GM18909 (cell line): ENCODE measurements around the gene MBD3.
"Not testable (repeated sequence)": the region's sequence is repeated elsewhere in the genome, so short reads cannot be mapped to it uniquely, and the experiment has no call there.

Experiments
- ATAC-seq: cut with Tn5 transposase; IDR thresholded peaks from one replicate; pipeline ENCODE4 v1.9.1; 2021; ENCODE audit warnings: mild to moderate bottlenecking; ENCODE audit not compliant: unreplicated experiment, poor library complexity

Gene MBD3

DNA sequence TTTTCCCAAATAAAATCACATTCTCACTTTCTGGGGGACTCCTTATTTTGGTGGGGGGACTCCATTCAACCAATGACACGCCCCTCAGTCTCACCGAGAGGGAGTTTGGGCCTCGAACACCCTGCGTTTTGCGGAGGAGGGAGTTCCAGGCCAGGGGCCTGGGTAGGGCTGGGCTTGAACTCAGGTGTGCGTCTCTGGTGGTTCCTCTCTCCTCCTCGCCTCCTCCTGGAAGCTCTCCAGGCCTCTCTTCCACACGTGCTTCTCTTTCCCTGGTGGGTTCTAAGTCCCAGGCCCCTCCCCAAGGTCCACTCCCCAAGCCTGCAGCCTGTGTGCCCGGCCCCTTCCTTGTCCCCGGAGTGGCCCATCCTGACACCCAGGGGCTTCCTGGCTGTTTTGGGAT lies 39.2 kb downstream of the MBD3 start:
- ATAC-seq = no peak

DNA sequence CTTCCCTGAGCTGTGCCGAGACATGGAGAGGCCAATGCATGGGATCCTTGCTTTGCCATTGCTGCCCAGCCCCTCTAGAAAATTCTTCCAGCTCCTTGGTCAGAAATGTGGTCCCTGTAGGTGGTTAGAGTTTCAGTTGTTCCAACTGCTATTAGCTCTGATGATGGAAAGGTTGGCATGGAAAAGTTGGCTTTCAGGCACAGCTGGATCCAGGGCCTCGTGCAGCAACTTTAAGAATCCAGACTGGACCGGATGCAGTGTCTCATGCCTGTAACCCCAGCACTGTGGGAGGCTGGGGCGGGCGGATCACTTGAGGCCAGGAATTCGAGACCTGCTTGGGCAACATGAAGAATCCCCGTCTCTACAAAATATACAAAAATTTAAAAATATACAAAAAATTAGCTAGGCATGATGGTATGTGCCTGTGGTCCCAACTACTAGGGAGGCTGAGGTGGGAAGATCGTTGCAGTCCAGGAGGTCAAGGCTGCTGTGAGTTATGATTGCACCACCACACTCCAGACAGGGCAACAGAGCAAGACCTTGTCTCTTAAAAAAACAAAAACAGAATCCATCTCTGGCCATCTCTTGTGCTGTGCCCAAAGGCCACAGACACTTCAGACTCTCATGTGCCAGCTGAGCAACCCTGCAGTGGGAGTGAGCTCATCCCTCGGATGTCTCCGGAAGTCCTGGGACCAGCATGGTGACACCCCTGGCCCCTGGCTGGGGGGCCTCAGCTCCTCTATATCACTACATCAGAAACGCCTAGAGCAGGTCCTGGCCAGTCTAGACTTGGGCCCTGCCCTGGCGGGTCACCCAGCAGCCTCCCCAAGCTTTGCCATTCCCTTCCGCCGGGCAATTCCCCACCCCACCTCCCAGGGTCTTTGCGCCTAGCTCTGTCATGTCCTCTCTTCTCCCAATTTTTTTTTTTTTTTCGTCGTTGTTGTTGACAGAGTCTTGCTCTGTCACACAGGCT lies 41.3 kb downstream of the MBD3 start:
- ATAC-seq = no peak

DNA sequence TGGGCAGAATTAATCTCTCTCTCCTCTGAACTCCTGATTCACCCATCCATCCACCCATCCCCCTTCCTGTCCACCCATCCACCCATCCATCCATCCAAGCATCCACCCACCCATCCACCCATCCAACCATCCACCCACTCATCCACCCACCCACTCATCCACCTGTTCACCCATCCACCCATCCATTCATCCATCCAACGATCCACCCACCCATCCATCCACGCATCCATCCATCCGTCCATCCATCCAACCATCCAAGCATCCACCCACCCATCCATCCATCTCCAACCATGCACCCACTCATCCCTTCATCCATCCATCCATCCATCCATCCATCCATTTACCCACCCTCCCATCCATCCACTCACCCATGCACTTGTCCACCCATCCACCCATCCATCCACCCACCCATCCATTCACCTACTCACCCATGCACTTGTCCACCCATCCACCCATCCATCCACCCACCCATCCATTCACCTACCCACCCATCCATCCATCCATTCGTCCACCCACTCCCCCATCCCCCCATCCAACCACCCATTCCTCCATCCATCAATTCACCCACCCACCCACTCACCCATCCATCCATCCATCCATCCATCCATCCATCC lies 43.2 kb downstream of the MBD3 start:
- no peak for ATAC-seq

DNA sequence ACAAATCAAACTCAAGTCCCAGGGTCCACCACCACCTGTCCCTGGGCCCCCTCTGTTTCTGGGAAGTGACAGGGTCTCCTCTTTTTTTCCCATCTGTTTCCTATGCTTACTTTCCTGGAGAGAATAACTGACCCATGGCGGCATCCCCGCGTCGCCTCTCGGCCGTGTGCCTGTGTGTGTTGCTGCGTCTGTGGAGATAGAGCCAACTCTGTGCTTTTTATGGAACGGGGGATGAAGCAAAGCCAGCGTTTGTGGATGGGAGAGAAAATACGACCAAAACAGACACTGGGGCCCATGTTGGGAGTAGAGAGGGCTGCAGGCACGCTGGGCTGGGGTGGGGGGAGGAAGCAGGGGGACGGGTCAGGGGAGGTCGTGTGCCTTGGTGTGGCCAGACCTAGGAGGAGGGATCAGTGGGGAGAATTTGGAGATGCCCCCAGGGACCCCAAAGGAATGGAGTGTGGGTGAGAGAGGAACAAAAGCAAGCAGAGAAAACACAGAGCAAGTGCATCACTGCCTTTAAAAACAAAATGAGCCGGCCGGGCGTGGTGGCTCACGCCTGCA lies 52.2 kb downstream of the MBD3 start:
- ATAC-seq = no peak

DNA sequence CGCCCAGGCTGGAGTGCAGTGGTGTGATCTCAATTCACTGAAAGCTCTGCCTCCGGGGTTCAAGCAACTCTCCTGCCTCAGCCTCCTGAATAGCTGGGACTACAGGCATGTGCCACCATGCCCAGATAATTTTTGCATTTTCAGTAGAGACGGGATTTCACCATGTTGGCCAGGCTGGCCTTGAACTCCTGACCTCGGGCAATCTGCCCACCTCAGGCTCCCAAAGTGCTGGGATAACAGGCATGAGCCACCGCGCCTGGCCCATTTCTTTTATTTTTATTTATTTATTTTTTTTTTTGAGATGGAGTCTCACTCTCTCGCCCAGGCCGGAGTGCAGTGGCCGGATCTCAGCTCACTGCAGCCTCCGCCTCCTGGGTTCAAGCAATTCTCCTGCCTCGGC lies 52.9 kb downstream of the MBD3 start:
- ATAC-seq = not testable (repeated sequence)

DNA sequence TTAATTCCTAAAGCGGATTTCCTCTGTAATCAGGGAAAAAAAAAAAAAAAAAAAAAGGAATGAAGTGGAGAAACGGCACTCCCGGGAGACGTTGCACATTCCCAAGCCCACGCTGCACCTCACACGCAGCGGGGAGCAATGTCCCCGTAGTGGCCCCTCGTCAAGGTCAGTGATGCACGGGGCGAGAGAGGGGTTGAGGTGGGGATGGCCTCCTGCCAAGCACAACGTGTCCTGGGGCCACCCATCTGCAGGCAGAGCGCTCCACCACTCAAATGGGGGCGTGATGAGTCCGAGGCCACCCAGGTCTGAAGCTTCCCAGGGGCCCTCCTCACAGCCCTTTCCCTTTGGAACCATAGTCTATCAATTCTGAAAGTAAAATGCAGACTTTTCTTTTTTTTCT lies 53.7 kb downstream of the MBD3 start:
- no peak for ATAC-seq

DNA sequence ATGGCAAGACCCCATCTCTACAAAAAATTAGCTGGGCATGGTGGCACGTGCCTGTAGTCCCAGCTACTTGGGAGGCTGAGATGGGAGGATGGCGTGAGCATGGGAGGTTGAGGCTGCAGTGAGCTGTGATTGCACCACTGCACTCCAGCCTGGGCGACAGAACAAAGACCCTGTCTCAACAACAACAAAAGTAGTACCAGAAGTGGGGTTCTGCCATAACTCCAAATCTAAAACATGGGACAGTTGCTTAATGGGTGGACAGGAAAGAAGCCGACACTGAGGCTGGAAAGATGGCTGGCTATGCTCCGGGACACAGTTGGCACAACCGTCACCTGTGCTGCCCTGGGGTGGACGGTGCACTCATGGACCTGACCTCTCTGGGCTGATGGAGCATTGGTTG lies 57.0 kb downstream of the MBD3 start:
- not testable (repeated sequence) for ATAC-seq

DNA sequence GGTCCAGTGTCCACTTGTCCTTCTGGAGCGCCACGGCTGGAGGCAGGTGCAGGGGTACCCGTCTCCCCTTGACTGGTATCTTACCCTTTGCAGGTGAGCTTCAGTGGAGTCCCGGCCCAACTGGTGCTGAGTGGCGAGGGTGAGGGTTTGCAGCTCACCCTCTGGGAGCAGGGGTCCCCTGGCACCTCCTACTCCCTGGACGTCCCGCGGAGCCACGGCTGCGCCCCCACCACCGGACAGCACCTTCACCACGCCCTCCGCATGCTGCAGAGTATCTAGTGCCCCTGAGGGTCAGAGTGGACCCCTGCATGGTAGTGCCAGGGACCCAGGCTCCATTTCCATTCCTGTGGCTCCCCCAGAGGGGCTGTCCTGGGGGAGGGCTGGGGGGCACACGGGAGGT lies 57.7 kb downstream of the MBD3 start:
- no peak for ATAC-seq

DNA sequence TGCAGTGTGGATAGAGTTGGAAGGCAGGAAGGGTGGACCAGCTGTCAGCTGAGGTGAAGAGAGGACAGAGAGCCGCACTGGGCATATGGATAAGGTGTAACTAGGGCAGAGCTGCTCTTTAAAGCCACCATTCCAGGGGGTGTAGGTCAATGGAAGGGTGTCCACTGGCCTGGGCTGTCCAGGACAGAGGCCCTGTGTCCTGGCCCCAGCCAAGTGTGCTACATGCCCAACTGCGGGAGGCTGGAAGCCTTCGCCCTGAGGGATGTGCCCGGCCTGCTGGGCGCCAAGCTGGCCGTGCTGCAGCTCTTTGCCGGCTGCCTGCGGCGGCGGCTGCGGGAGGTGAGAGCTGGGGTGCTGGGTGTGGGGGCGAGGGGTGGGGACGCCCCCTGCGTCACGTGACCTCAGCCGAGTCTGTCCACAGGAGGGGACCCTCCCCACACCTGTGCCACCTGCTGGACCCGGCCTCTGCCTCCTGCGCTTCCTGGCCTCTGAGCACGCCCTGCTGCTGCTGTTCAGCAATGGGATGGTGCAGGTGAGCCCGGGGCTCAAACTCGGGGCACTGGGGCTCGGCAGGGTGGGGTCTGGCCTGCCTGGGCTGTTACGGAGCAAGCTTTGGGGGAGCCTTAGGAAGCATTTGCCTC lies 59.0 kb downstream of the MBD3 start:
- ATAC-seq = no peak

DNA sequence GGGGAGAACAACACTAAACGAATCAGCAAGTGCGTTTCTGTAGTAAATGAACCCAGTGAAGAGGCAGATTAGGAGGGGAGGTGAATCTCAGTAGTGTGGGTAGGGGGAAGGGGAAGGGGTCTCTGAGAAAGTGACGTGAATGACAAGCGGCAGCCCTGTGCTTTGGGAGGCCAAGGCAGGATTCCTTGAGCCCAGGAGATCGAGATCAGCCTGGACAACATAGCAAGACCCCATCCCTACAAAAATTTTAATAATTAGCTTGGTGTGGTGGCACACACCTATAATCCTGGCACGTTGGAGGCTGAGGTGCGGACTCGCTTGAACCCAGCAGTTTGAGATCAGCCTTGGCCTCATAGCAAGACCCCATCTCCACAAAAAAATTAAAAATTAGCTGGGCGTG lies 60.7 kb downstream of the MBD3 start:
- no peak for ATAC-seq

DNA sequence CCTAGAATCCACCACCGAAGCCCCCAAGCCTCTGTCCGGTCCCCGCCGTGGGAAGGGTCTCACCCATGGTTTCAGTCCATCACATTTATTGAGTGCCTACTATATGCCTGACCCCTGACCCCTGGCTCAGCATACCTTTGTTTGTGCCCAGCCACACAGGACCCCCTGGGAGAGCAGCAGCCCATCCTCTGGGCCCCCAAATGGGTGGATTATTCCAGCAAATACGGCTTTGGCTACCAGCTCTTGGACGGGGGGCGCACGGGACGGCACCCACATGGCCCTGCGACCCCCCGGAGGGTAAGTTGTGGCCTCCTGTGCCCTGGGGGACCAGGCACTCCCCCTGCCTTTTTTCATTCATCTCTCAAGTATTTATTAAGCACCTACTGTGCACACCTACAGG lies 61.1 kb downstream of the MBD3 start:
- no peak for ATAC-seq

DNA sequence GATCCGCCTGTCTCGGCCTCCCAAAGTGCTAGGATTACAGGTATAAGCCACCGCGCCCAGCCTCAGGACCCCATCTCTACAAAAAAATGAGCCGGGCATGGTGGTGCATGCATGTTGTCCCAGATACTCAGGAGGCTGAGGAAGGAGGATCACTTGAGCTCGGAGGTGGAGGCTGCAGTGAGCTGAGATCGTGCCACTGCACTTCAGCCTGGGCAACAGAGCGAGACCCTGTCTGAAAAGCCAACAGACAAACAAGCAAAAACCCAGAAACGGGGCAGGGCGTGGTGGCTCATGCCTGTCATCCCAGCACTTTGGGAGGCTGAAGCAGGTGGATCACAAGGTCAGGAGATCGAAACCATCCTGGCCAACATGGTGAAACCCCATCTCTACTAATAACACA lies 61.8 kb downstream of the MBD3 start:
- not testable (repeated sequence) for ATAC-seq

DNA sequence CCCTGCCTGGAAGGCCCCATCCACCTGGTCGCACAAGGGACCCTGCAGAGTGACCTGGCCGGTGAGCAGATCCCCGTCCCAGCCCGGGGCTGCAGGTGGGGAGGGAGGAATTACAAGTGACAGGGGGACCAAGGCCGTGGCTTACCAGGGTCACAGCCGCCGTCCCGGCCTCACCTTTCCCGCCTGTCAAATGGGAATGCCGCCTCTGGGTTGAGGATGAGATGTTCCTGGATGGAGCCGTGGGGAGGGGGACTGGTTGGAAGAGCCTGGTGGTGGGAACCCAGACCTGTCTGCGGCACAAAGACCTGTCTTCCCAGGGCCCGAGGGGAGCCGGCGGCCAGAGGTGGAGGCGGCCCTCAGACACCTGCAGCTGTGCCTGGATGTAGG lies 63.2 kb downstream of the MBD3 start:
- no peak for ATAC-seq

DNA sequence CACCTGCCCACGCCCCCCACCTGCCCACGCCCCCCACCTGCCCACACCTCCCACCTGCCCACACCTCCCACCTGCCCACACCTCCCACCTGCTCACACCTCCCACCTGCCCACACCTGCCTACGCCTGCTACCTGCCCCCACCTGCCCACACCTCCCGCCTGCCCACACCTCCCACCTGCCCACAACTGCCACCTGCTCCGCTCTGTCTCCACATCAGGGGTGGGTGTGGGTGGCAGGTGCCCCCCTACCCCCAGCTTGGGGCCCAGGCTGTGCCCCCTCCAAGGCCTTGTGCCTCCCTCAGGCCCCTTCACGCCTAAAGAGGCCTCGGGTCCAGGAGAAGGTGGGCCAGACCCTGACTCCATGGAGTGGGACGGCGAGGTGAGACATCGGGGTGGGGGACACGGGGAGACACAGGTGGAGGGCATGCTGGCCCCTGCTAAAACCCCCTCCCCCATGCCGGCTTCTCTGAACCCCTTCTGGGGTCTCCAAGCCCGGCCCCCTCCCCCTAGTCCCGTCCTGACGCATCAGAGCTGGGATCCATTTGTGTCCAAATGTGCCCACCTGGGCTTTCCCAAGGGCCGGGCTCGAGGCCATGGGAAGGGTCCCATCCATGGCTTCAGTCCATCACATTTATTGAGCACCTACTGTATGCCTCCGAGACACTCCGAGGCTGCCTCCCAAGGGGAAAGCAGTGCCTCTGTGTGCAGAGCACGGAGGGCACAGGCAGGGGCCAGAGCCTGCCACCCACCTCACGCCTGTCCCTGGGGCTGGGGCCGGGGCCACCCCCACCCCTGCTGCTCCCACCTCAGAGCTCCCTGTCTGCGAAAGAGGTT lies 63.9 kb downstream of the MBD3 start:
- ATAC-seq = no peak

DNA sequence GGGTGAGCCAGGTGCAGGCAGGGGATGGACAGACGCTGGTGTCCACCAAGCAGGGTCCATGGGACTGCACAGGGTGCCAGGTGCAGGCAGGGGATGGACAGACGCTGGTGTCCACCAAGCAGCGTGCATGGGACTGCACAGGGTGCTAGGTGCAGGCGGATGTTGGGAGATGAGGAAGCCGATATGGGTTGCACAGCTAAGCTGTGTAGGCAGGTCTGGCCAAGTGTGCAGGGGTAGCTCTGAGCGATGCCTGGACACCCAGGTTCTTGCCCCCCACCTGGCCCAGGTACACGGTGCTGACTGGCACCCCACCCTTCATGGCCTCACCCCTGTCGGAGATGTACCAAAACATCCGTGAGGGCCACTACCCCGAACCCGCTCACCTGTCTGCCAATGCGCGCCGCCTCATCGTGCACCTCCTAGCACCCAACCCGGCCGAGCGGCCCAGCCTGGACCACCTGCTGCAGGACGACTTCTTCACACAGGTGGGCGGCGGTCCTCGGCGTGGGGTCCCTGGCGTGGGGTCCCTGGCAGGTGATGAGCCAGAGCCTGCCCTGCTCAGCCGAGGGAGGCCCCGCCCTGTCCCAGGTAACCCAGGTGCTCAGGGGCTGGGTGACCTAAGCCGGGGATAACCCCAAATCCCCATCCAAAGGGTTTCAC lies 64.9 kb downstream of the MBD3 start:
- ATAC-seq = no peak

DNA sequence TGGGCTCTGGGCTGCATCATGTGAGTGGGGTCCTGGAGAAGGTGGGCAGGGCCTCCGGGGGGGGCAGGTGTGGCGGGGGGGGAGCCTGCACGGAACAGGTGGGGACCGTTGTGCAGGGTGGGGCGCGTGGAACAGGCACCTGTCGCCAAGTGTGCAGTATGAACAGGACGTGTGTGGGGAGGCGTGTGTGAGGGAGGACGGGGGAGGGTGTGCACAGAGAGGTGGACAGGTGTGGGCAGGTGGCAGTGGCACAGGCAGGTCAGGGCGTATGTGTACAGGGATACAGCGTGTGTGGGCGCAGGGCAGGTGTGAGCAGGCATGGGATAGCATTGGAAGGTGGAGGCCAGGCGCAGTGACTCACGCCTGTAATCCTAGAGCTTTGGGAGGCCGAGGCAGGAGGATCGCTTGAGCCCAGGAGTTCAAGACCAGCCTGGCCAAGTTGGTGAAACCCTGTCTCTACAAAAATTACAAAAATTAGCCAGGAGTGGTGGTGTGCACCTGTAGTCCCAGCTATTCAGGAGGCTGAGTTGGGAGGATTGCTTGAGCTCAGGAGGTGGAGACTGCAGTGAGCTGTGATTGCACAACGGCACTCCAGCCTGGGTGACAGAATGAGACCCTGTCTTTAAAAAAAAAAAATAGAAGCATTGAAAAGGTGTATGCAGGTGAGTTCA lies 65.6 kb downstream of the MBD3 start:
- ATAC-seq = no peak

DNA sequence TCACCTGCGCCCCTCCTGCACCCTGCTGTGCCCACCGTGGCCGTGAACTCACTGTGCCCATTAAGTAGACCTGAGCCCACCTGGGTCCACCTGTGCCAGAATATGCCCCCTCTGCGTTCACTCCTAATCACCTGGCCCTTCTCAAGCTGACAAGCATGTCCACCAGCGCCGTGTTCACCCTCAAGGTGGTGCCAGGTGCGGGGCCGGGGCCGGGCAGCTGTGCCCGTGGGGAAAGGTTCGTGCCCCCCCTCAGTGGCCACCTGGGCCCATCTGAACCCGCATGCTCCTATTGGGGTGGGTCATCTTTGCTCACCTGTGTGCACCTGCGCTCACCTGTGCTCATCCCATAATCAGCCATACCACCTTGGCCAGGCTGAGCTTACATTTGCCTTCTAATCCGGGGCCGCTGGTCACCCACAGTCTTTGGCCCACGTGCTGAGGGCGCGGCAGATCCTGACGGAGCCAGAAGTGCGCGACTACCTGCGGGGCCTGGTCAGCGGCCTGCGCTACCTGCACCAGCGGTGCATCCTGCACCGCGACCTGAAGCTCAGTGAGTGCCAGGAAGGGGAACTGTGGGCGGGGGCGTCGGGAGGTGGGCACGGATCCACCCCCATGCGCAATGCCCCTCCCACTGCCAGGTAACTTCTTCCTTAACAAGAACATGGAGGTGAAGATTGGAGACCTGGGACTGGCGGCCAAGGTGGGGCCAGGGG lies 66.4 kb downstream of the MBD3 start:
- ATAC-seq = no peak

DNA sequence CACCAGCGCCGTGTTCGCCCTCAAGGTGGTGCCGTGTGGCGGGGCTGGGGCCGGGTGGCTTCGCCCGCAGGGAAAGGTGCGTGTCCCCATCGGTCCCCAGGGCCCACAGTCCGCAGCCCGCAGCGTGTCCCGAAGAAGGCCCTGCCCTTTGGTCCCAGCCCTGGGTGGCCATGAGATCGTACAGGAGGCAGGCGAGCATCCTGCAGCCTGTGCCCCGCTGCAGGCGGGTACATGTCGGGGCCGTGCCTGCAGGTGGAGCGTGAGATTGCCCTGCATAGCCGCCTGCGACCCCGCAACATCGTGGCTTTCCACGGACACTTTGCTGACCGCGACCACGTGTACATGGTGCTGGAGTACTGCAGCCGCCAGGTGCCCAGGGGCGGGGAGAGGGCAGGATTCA lies 67.3 kb downstream of the MBD3 start:
- ATAC-seq = no peak

DNA sequence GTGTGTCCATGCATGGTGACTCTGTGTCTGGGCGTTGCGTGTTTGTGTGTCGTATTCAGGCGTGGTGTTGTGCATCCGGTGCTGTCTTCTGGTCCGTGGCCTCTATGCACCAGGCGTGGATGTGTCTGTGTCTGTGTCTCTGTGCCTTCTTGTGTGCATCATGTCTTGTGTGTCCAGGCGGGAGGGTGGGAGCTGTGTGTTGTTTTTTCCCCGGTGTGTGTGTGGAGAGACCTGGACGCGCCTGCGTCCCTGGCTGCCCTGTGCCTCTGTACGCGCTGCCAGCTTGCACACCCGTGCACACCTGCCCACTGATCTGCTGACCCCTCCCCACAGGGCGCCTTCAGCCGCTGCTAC lies 67.7 kb downstream of the MBD3 start:
- ATAC-seq = no peak
